Liver (tissue), 9 donors: ENCODE results near the gene CD160. TPM values are rescaled to one million over a fixed set of nuclear protein-coding genes. Genes with fewer than 3 reads are reported as not detected.
A peak's percentile ranks its signal among the peaks of the same experiment; 100 is the strongest.
"Not testable (repeated sequence)": the region's sequence is repeated elsewhere in the genome, so short reads cannot be mapped to it uniquely, and the experiment has no call there.

Experiments
- DNase-seq: peaks from one replicate; pipeline ENCODE4 v3.0.0-alpha.2; 2017; ENCODE audit warnings: low spot score
- H3K27ac ChIP-seq, 2 donors: one replicate each; pipeline ENCODE4 v1.7.0; 2013; ENCODE audit warnings: inconsistent platforms in 2 of 2, low read length in 2 of 2, control low read depth in 1 of 2, low read depth in 1 of 2, mild to moderate bottlenecking in 1 of 2
- H3K27me3 ChIP-seq, 4 donors: one replicate each; pipeline versions ENCODE4 v1.6.1 to v1.7.0; 2013; ENCODE audit warnings: low read length in 3 of 4, inconsistent platforms in 1 of 4, mild to moderate bottlenecking in 1 of 4, moderate library complexity in 1 of 4; ENCODE audit not compliant: control insufficient read depth in 4 of 4, insufficient read depth in 4 of 4
- H3K36me3 ChIP-seq, 4 donors: one replicate each; pipeline versions ENCODE4 v1.6.1 to v1.7.0; 2013; ENCODE audit warnings: low read length in 3 of 4, mild to moderate bottlenecking in 3 of 4, low read depth in 1 of 4, moderate library complexity in 1 of 4; ENCODE audit not compliant: control insufficient read depth in 4 of 4, insufficient read depth in 3 of 4
- H3K4me1 ChIP-seq, 4 donors: one replicate each; pipeline versions ENCODE4 v1.6.1 to v1.7.0; 2013; ENCODE audit warnings: low read length in 3 of 4, mild to moderate bottlenecking in 3 of 4, moderate library complexity in 1 of 4; ENCODE audit not compliant: control insufficient read depth in 4 of 4, insufficient read depth in 4 of 4
- H3K4me3 ChIP-seq, 3 donors: one replicate each; pipeline versions ENCODE4 v1.6.1 to v1.7.0; 2013; ENCODE audit warnings: low read length in 3 of 3, control low read depth in 1 of 3, low read depth in 1 of 3, mild to moderate bottlenecking in 1 of 3
- H3K9ac ChIP-seq, 2 donors: one replicate each; pipeline ENCODE4 v1.7.0; 2013; ENCODE audit warnings: low read length in 2 of 2, mild to moderate bottlenecking in 2 of 2, moderate library complexity in 2 of 2, control low read depth in 1 of 2, low read depth in 1 of 2
- H3K9me3 ChIP-seq, 4 donors: one replicate each; pipeline versions ENCODE4 v1.6.1 to v1.7.0; 2013; ENCODE audit warnings: low read length in 3 of 4; ENCODE audit not compliant: control insufficient read depth in 4 of 4
- HNF4A ChIP-seq, 2 donors: conservative IDR thresholded peaks; 2 replicates each; pipeline ENCODE4 v1.6.1; 2016; ENCODE audit warnings: antibody characterized with exemption in 2 of 2, mild to moderate bottlenecking in 2 of 2
- JUND ChIP-seq, 2 donors: IDR thresholded peaks; 2 replicates each; pipeline ENCODE4 v1.6.1; 2016; ENCODE audit warnings: antibody characterized with exemption in 2 of 2
- WGBS: extraction: QIAGEN DNeasy Blood & Tissue Kit; methylation state at CpG from one replicate; pipeline ENCODE4 v1.1.7; 2013; 5-methylcytosine and 5-hydroxymethylcytosine counted together
- polyA plus RNA-seq, 2 donors: library from polyadenylated mRNA; stranded (reverse) in 1 of 2; unstranded in 1 of 2; fragments of 200-250 nt in 1 of 2; fragments of >200 nt in 1 of 2; fragmentation: Nextera tagmentation in 1 of 2; extraction: Ambion mirVana in 1 of 2; gene quantifications; one replicate each; pipeline versions ENCODE4 v1.2.1 to v1.2.3, GENCODE V29; 2013 to 2015
- total RNA-seq, 2 donors: library from RNA; depleted of rRNA; stranded (reverse); fragments of >200 nt; gene quantifications; one replicate each; pipeline ENCODE4 v1.2.3, GENCODE V29; 2014
- donor health status: healthy.
- donor health status: healthy.
- donor health status: healthy.
- donor health status: healthy.
- donor health status: healthy.

Gene CD160
- total and polyA plus RNA-seq, 4 donors = 0.54 to 1.4 (median 1.1) TPM

- H3K4me3 ChIP-seq = no peak overlapping the region
- H3K36me3 ChIP-seq = peaks cover 0 to 10% (median 3%) of the 10 kb centered on the region in 4 donors
- WGBS = 93% methylated on average over 1 of the region's 1 CpG
- H3K4me1 ChIP-seq = peaks cover 0 to 5% (median 2%) of the 10 kb centered on the region in 4 donors
- H3K27me3 ChIP-seq = no peaks in the 10 kb centered on the region
- DNase-seq = no peak
- no peak overlapping the region for H3K27ac ChIP-seq
- no peak overlapping the region for H3K9ac ChIP-seq
- H3K9me3 ChIP-seq = no peaks in the 10 kb centered on the region
- TF ChIP-seq JUND (IDR thresholded peaks at IDR 0.05) = no peak
Observed at GRCh38 chr1:145759721-145760120, 40.4 kb downstream of the CD160 start.

- H3K27me3 ChIP-seq, H3K9me3 ChIP-seq, H3K27ac ChIP-seq, DNase-seq, H3K4me1 ChIP-seq, H3K4me3 ChIP-seq, H3K36me3 ChIP-seq, H3K9ac ChIP-seq: not testable (repeated sequence)
- WGBS = 97% methylated on average over 4 of the region's 4 CpGs
Observed at GRCh38 chr1:145760395-145760949, 41.2 kb downstream of the CD160 start.

- not testable (repeated sequence) for H3K36me3 ChIP-seq, DNase-seq, H3K4me3 ChIP-seq, H3K9me3 ChIP-seq, H3K9ac ChIP-seq, H3K27me3 ChIP-seq, H3K4me1 ChIP-seq, H3K27ac ChIP-seq
- WGBS = 99% methylated on average over 11 of the region's 11 CpGs
Observed at GRCh38 chr1:145761498-145761897, 42.2 kb downstream of the CD160 start.

GRCh38 chr1:145762001-145762400 is 42.7 kb downstream of the CD160 start:
- not testable (repeated sequence) for H3K36me3 ChIP-seq, H3K4me3 ChIP-seq, H3K9ac ChIP-seq, H3K9me3 ChIP-seq, DNase-seq, H3K27me3 ChIP-seq, H3K27ac ChIP-seq, H3K4me1 ChIP-seq
- 72% methylated on average over 2 of the region's 2 CpGs for WGBS
- TF ChIP-seq HNF4A (conservative IDR thresholded peaks at IDR 0.05) = peak; percentile 39 to 50

GRCh38 chr1:145764231-145764940 is 45.1 kb downstream of the CD160 start:
- H3K4me1 ChIP-seq, H3K9me3 ChIP-seq, H3K4me3 ChIP-seq, H3K27ac ChIP-seq, H3K9ac ChIP-seq, DNase-seq, H3K27me3 ChIP-seq, H3K36me3 ChIP-seq: not testable (repeated sequence)
- WGBS = 97% methylated on average over 52 of the region's 52 CpGs

DNA sequence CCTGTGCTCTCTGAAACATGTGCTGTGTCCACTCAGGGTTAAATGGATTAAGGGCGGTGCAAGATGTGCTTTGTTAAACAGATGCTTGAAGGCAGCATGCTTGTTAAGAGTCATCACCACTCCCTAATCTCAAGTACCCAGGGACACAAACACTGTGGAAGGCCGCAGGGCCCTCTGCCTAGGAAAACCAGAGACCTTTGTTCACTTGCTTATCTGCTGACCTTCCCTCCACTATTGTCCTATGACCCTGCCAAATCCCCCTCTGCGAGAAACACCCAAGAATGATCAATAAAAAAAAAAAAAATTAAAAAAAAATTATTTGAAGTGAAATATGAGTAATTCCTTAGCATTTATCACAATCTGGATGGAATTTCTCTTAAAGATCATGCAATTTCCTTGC is 45.8 kb downstream of the CD160 start:
- WGBS = 26% methylated on average over 2 of the region's 3 CpGs
- H3K4me3 ChIP-seq, H3K9ac ChIP-seq, H3K27ac ChIP-seq, H3K27me3 ChIP-seq, H3K4me1 ChIP-seq, DNase-seq, H3K36me3 ChIP-seq, H3K9me3 ChIP-seq: not testable (repeated sequence)
- TF ChIP-seq HNF4A (conservative IDR thresholded peaks at IDR 0.05) = peak in 1 of 2 donors; percentile 8
